Esophagus muscularis mucosa (tissue), 3 donors: Measurements from ENCODE around the gene RBMS3.

Source experiments
- POLR2A ChIP-seq: fragments of 450-650 bp; IDR thresholded peaks from one replicate; pipeline ENCODE4 v1.6.1; 2017; ENCODE audit warnings: antibody characterized with exemption, moderate library complexity, mild to moderate bottlenecking, low read depth
- POLR2AphosphoS5 ChIP-seq, 2 donors: sonication (generic); formaldehyde crosslinking; IDR thresholded peaks; one replicate each; pipeline ENCODE4 v1.6.1; 2017; ENCODE audit warnings: antibody characterized with exemption in 2 of 2
- TF ChIP-seq, protein P1 (sequence below), 3 experiments: fragments of 200-600 bp in 2 of 3; fragments of 450-650 bp in 1 of 3; sonication (generic) in 2 of 3; IDR thresholded peaks; one replicate each; pipeline ENCODE4 v1.5.1; 2017 to 2019; ENCODE audit warnings: antibody characterized with exemption in 3 of 3, mild to moderate bottlenecking in 2 of 3, moderate library complexity in 1 of 3

DNA sequence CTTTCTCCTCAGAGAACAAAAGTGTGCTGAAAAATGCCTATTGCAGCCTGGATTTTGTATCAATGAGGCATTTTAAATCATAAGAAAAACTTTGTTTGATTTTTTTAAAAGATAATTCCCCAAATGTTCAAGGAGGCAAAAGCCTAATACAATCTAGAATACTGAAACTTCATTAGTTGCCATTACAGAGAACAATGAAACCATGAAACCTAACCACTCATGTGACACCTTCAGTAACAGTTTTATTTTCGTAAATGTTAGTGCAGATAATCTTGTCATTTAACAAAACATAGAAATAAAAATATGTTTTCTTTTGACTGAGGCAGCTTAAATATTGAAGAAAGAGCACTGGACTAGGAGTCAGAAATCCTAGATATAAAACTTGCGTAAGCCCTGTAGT lies 655.9 kb downstream of the RBMS3 start:
- no peak for TF ChIP-seq POLR2AphosphoS5 (IDR thresholded peaks at IDR 0.05)
- TF ChIP-seq, protein P1, sequence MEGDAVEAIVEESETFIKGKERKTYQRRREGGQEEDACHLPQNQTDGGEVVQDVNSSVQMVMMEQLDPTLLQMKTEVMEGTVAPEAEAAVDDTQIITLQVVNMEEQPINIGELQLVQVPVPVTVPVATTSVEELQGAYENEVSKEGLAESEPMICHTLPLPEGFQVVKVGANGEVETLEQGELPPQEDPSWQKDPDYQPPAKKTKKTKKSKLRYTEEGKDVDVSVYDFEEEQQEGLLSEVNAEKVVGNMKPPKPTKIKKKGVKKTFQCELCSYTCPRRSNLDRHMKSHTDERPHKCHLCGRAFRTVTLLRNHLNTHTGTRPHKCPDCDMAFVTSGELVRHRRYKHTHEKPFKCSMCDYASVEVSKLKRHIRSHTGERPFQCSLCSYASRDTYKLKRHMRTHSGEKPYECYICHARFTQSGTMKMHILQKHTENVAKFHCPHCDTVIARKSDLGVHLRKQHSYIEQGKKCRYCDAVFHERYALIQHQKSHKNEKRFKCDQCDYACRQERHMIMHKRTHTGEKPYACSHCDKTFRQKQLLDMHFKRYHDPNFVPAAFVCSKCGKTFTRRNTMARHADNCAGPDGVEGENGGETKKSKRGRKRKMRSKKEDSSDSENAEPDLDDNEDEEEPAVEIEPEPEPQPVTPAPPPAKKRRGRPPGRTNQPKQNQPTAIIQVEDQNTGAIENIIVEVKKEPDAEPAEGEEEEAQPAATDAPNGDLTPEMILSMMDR (IDR thresholded peaks at IDR 0.05), result no peak
- TF ChIP-seq POLR2A, result no peak
